Right lobe of liver (tissue), 4 donors: ENCODE measurements around the gene TAX1BP3.

ENCODE experiments used
- CTCF ChIP-seq, 4 donors: fragments of 200-600 bp in 3 of 4; fragments of 450-650 bp in 1 of 4; IDR thresholded peaks; one replicate each; pipeline versions ENCODE4 v1.5.1 to v1.8.0; 2016 to 2022; ENCODE audit warnings: antibody characterized with exemption in 4 of 4, mild to moderate bottlenecking in 2 of 4
- POLR2A ChIP-seq: fragments of 450-650 bp; IDR thresholded peaks from one replicate; pipeline ENCODE4 v1.6.1; 2017; ENCODE audit warnings: antibody characterized with exemption, mild to moderate bottlenecking
- donor health status: DM: no; HTN: no; CAD: no.
- donor health status: DM: no; HTN: no; CAD: no.
- donor health status: DM: no; HTN: yes; CAD: no.

GRCh38 chr17:3632287-3632686 is 36.1 kb downstream of the TAX1BP3 start:
- no peak for TF ChIP-seq CTCF (IDR thresholded peaks at IDR 0.05)
- no peak for TF ChIP-seq POLR2A
